ENCODE measurements around the gene SYPL2. TPM values are rescaled to one million over a fixed set of nuclear protein-coding genes. Genes with fewer than 3 reads are reported as not detected.

SYPL2 gene
- total RNA-seq, 1 donor from 2014 or later: 0.07 TPM

DNA sequence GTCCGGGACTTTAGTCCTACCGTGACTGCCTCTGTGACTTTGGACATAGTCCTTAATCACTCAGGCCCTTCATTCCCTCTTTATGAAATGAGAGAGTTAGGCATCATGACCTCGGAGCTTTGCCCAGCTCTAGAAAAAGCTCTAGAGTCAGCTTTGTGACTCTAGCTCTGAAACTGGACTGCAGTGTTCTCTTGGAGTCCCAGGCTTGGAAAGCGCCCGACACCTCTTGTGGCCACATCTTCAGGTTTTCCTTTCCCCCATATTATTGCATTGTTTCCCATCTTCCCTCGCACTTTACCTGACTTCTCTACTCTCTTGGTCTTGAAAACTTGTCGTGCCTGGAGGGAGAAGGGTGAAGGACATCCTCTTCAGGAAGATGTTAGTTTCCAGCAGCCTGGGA lies 55.7 kb downstream of the SYPL2 start:
- Mint-ChIP-seq H3K4me1 (no peaks in the 10 kb centered on the region), H3K27ac (no peak overlapping the region), H3K27me3 (peaks cover 22% of the 10 kb centered on the region), H3K4me3 (no peak overlapping the region), H3K36me3 (ENCODE audit: low read depth) (no peaks in the 10 kb centered on the region), H3K9me3 (no peaks in the 10 kb centered on the region)
- no peak for DNase-seq
- intact Hi-C loops (cut with micrococcal nuclease): no loop called here

- Mint-ChIP-seq H3K27me3 (peaks cover 22% of the 10 kb centered on the region), H3K4me3 (no peak overlapping the region), H3K4me1 (no peaks in the 10 kb centered on the region), H3K27ac (no peak overlapping the region), H3K9me3 (no peaks in the 10 kb centered on the region), H3K36me3 (ENCODE audit: low read depth) (no peaks in the 10 kb centered on the region)
- intact Hi-C loops (cut with micrococcal nuclease): no loop called here
- no peak for DNase-seq
Measured at GRCh38 chr1:109523706-109524105, 57.4 kb downstream of the SYPL2 start.

DNA sequence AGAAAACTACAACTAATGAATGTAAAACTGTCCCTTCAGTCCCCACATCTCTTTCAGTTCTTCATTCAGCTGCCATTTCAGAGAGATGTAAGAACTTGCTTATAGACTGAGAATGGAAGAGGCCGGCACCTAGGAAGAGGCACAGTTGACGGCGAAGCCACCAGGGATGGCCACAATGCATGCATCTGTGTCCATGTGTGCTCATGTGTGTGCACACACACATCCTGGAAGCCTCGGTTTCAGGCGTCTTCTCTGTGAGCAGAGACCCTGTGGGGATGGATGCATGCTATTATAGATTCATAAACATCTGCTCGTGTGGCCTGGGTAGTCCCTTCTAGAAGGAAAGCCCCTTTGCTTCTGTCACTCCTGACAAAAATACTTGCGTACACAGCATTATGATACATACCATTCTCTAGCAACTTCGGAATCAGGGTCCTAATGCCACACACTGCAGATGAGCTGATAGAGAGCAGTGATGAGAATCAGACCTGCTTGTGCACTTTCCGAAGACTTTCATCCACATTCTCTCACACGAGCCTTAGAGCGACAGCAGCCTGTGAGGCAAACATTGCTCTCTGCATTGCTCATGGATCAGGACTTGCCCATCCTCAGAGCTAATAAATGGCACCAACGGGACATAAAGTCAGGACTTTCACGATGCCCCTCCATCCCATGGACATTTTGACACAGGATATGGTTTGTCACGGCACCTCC lies 60.9 kb downstream of the SYPL2 start:
- H3K4me3 Mint-ChIP-seq: no peak overlapping the region
- H3K36me3 Mint-ChIP-seq (ENCODE audit: low read depth): no peaks in the 10 kb centered on the region
- H3K9me3 Mint-ChIP-seq: no peaks in the 10 kb centered on the region
- no peak for DNase-seq
- intact Hi-C loops (cut with micrococcal nuclease): no loop called here
- H3K27ac Mint-ChIP-seq: no peak overlapping the region
- H3K27me3 Mint-ChIP-seq: peaks cover 10% of the 10 kb centered on the region
- peaks cover 16% of the 10 kb centered on the region for H3K4me1 Mint-ChIP-seq

GRCh38 chr1:109527846-109528695 lies 61.7 kb downstream of the SYPL2 start:
- no peak overlapping the region for H3K4me3 Mint-ChIP-seq
- DNase-seq: no peak
- H3K4me1 Mint-ChIP-seq: peaks cover 23% of the 10 kb centered on the region
- H3K9me3 Mint-ChIP-seq: no peaks in the 10 kb centered on the region
- intact Hi-C loops (cut with micrococcal nuclease): no loop called here
- no peak overlapping the region for H3K27ac Mint-ChIP-seq
- H3K36me3 Mint-ChIP-seq (ENCODE audit: low read depth): no peaks in the 10 kb centered on the region
- H3K27me3 Mint-ChIP-seq: peaks cover 5% of the 10 kb centered on the region

GRCh38 chr1:109528712-109529111 lies 62.4 kb downstream of the SYPL2 start:
- peaks cover 23% of the 10 kb centered on the region for H3K4me1 Mint-ChIP-seq
- no peak overlapping the region for H3K4me3 Mint-ChIP-seq
- H3K27me3 Mint-ChIP-seq: peaks cover 5% of the 10 kb centered on the region
- H3K9me3 Mint-ChIP-seq: no peaks in the 10 kb centered on the region
- no peak overlapping the region for H3K27ac Mint-ChIP-seq
- H3K36me3 Mint-ChIP-seq (ENCODE audit: low read depth): no peaks in the 10 kb centered on the region
- intact Hi-C loops (cut with micrococcal nuclease): no loop called here
- no peak for DNase-seq

DNA sequence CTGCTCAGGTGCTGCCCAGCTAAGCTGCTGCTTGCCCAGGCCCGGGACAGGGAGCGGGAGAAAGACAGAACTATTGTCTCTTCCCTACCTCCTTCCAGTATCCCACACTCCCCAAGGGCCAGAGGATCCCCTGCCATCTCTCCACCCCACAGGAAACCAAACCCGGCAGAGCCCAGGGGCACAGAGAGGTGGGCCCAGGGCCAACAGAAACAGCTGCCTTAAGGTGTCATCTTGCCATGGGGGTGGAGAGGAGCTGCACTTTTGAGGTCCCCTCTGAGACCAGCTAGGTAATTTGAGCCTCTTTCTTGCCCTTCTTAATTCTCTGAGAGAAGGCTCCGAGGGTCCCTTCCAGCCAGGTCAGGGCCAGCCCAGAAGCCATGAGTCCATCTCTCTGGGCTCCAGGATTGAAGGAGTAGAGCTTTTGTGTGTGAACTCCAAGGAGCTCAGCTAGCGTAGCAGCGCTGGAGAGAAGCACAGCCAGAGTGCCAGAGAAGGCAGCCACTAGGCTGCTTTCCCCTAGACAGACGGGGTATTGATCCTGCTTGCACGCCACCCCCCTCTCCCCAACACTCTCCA lies 63.6 kb downstream of the SYPL2 start:
- no peak overlapping the region for H3K27ac Mint-ChIP-seq
- peaks cover 5% of the 10 kb centered on the region for H3K27me3 Mint-ChIP-seq
- intact Hi-C loops (cut with micrococcal nuclease): loop anchor here (5.0 kb wide), 1 partner anchor 123 kb away; no protein-coding TSS in a partner anchor
- peaks cover 23% of the 10 kb centered on the region for H3K4me1 Mint-ChIP-seq
- no peak overlapping the region for H3K4me3 Mint-ChIP-seq
- no peaks in the 10 kb centered on the region for H3K9me3 Mint-ChIP-seq
- DNase-seq: no peak
- H3K36me3 Mint-ChIP-seq (ENCODE audit: low read depth): no peaks in the 10 kb centered on the region

GRCh38 chr1:109530457-109531087 lies 64.2 kb downstream of the SYPL2 start:
- H3K9me3 Mint-ChIP-seq: no peaks in the 10 kb centered on the region
- H3K27ac Mint-ChIP-seq: peak overlapping the region; percentile 40
- peak overlapping the region; percentile 36 for H3K4me3 Mint-ChIP-seq
- DNase-seq: no peak
- H3K4me1 Mint-ChIP-seq: peaks cover 23% of the 10 kb centered on the region
- H3K27me3 Mint-ChIP-seq: peaks cover 5% of the 10 kb centered on the region
- no peaks in the 10 kb centered on the region for H3K36me3 Mint-ChIP-seq (ENCODE audit: low read depth)
- intact Hi-C loops (cut with micrococcal nuclease): loop anchor here (5.0 kb wide), 1 partner anchor 123 kb away; no protein-coding TSS in a partner anchor

DNA sequence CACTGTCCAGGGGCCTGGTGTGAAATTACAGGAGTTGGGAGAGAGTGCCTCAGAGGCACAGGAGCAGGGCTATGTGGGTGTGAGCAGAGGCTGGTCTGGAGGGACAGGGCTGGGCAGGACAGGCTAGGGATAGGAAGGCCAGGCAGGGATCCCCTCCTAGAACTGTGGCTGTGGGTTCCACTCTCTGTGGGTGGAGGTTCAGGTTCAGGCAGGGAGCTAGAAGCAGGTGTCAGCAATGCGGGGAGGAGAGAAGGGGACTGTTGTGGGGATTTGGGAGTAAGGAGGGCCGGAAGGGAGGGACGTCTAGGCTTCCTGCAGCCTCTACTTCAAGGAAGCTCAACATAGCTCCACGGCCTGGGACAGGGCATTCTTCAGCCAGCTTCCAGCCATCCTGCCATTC lies 65.0 kb downstream of the SYPL2 start:
- peak overlapping the region; percentile 36 for H3K4me3 Mint-ChIP-seq
- intact Hi-C loops (cut with micrococcal nuclease): loop anchor here (5.0 kb wide), 1 partner anchor 124 kb away; no protein-coding TSS in a partner anchor
- no peak for DNase-seq
- peak overlapping the region; percentile 40 for H3K27ac Mint-ChIP-seq
- no peaks in the 10 kb centered on the region for H3K36me3 Mint-ChIP-seq (ENCODE audit: low read depth)
- no peaks in the 10 kb centered on the region for H3K27me3 Mint-ChIP-seq
- peaks cover 23% of the 10 kb centered on the region for H3K4me1 Mint-ChIP-seq
- H3K9me3 Mint-ChIP-seq: no peaks in the 10 kb centered on the region

Other genes with a start within 250 kb of the SYPL2 start
- gene CELSR2, start 217.0 kb upstream of the SYPL2 start, total RNA-seq: 3.8 and 4.1 TPM in 2 replicates
- 4.5 and 5.0 TPM in 2 replicates for gene PSRC1, start 183.4 kb upstream of the SYPL2 start, total RNA-seq
- not detected in 2 replicates for gene MYBPHL, start 159.5 kb upstream of the SYPL2 start, total RNA-seq
- gene SORT1, start 68.6 kb upstream of the SYPL2 start, total RNA-seq: 1.2 and 1.4 TPM in 2 replicates
- gene PSMA5, start 40.1 kb upstream of the SYPL2 start, total RNA-seq: 262 and 270 TPM in 2 replicates
- 15.1 and 15.6 TPM in 2 replicates for gene ATXN7L2, start 17.4 kb downstream of the SYPL2 start, total RNA-seq
- gene CYB561D1, start 27.5 kb downstream of the SYPL2 start, total RNA-seq: 11.3 and 13.1 TPM in 2 replicates
- gene AMIGO1, start 43.2 kb downstream of the SYPL2 start, total RNA-seq: 1.1 TPM in 2 replicates
- 0.14 TPM in 1 of 2 replicates, not detected in the other for gene GPR61, start 73.3 kb downstream of the SYPL2 start, total RNA-seq
- gene GNAI3, start 82.1 kb downstream of the SYPL2 start, total RNA-seq: 8.7 and 8.8 TPM in 2 replicates
- gene GNAT2, start 153.1 kb downstream of the SYPL2 start, total RNA-seq: 0.33 TPM in 2 replicates
- gene AMPD2, start 153.3 kb downstream of the SYPL2 start, total RNA-seq: 92.2 and 97.8 TPM in 2 replicates
- 6.8 and 9.9 TPM in 2 replicates for gene GSTM4, start 189.6 kb downstream of the SYPL2 start, total RNA-seq
- gene GSTM2, start 201.5 kb downstream of the SYPL2 start, total RNA-seq: 17.5 and 18.4 TPM in 2 replicates
- gene GSTM1, start 221.3 kb downstream of the SYPL2 start, total RNA-seq: 92.2 and 94.2 TPM in 2 replicates
- gene GSTM5, start 245.7 kb downstream of the SYPL2 start, total RNA-seq: 0.07 TPM in 1 of 2 replicates, not detected in the other